AG04449 (cell line): Measurements from ENCODE around the gene OSBPL6.

ENCODE experiments used
- CTCF ChIA-PET: fragments of 350-600 bp; formaldehyde crosslinking; extraction: SDS; loops from one replicate; lab custom pipeline; 2021; ENCODE audit warnings: antibody characterized with exemption; lab: Yijun Ruan, JAX
- POLR2A ChIA-PET: fragments of 400-600, 350-600 bp; formaldehyde crosslinking; extraction: SDS; loops from one replicate; lab custom pipeline; 2020; ENCODE audit warnings: antibody characterized with exemption, inconsistent platforms; lab: Yijun Ruan, JAX
- DNase-seq: peaks from one replicate; pipeline ENCODE4 v3.0.0-alpha.2; 2010; ENCODE audit warnings: low read depth, low spot score
- H3K4me3 ChIP-seq: 2 replicates; pipeline ENCODE4 v1.5.1; 2011; ENCODE audit warnings: low read depth, mild to moderate bottlenecking, control low read depth, low read length
- CTCF ChIP-seq: IDR thresholded peaks from one replicate; pipeline ENCODE4 v1.5.1; 2011; ENCODE audit warnings: mild to moderate bottlenecking, moderate library complexity, low read length, control low read depth, inconsistent platforms; ENCODE audit not compliant: insufficient read depth; ENCODE audit errors: missing control alignments

The OSBPL6 gene

GRCh38 chr2:178330175-178331017, 136.1 kb downstream of the OSBPL6 start:
- H3K4me3 ChIP-seq: no peak overlapping the region
- TF ChIP-seq CTCF: no peak
- ChIA-PET POLR2A (no interaction called here), CTCF (interaction anchor here (1.1 to 1.5 kb wide), 2 partner anchors 10 to 24 kb away, joined by 3 to 4 read pairs; no protein-coding TSS in a partner anchor)
- no peak for DNase-seq

- no peak for TF ChIP-seq CTCF
- H3K4me3 ChIP-seq: no peak overlapping the region
- ChIA-PET POLR2A (no interaction called here), CTCF (interaction anchor here (0.5 to 1.5 kb wide), 5 partner anchors 9 to 220 kb away, joined by 3 to 4 read pairs (median 3); no protein-coding TSS in a partner anchor)
- no peak for DNase-seq
Observed at GRCh38 chr2:178331474-178332432, 137.4 kb downstream of the OSBPL6 start.

- ChIA-PET POLR2A (no interaction called here), CTCF (interaction anchor here (0.7 to 1.2 kb wide), 5 partner anchors 51 to 201 kb away, joined by 3 to 5 read pairs (median 3); no protein-coding TSS in a partner anchor)
- no peak overlapping the region for H3K4me3 ChIP-seq
- no peak for DNase-seq
- no peak for TF ChIP-seq CTCF
Observed at GRCh38 chr2:178333851-178334250, 139.5 kb downstream of the OSBPL6 start.

- CTCF ChIA-PET: interaction anchor here (0.9 to 1.3 kb wide), 3 partner anchors 11 to 223 kb away, joined by 3 read pairs; partner anchors contain the start of gene RBM45
- H3K4me3 ChIP-seq: no peak overlapping the region
- POLR2A ChIA-PET: no interaction called here
- no peak for TF ChIP-seq CTCF
- no peak for DNase-seq
Observed at GRCh38 chr2:178335230-178335629, 140.9 kb downstream of the OSBPL6 start.

- TF ChIP-seq CTCF: no peak
- no peak for DNase-seq
- no peak overlapping the region for H3K4me3 ChIP-seq
- ChIA-PET CTCF (interaction anchor here (1.0 kb wide), 1 partner anchor 71 kb away, joined by 3 read pairs; no protein-coding TSS in a partner anchor), POLR2A (no interaction called here)
Observed at GRCh38 chr2:178344121-178344520, 149.8 kb downstream of the OSBPL6 start.

GRCh38 chr2:178345951-178346350, 151.6 kb downstream of the OSBPL6 start:
- CTCF ChIA-PET: interaction anchor here (0.9 to 1.2 kb wide), 2 partner anchors 51 to 215 kb away, joined by 3 read pairs; no protein-coding TSS in a partner anchor
- no peak overlapping the region for H3K4me3 ChIP-seq
- TF ChIP-seq CTCF: no peak
- POLR2A ChIA-PET: no interaction called here
- DNase-seq: peak; percentile 19
